GM21381 (cell line): Measurements from ENCODE around the gene WRAP53.

ENCODE experiments used
- ATAC-seq: cut with Tn5 transposase; IDR thresholded peaks from one replicate; pipeline ENCODE4 v1.9.1; 2021; ENCODE audit warnings: mild to moderate bottlenecking, moderate library complexity; ENCODE audit not compliant: unreplicated experiment

Gene WRAP53

DNA sequence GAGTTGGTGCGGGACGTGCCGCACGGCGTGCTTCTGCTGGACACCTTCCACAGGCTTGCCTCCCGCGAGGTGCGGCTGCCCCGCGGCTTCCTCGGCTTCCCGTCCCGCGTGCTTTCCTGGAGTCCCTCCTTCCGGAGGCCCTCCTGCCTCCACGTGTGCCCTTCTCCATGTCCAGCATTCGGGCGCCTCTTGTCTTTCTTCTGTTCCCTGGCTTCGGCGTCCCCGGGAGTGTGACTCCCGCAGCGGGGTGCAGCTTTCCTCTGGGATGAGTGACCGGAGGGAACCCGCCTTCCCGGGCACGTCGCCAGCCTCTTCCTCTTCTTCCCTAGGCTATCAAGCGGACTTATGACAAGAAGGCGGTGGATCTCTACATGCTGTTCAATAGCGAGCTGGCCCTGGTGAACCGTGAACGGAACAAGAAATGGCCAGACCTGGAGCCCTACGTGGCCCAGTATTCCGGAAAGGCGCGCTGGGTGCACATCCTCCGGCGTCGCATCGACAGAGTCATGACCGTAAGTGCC lies 52.3 kb downstream of the WRAP53 start:
- no peak for ATAC-seq

DNA sequence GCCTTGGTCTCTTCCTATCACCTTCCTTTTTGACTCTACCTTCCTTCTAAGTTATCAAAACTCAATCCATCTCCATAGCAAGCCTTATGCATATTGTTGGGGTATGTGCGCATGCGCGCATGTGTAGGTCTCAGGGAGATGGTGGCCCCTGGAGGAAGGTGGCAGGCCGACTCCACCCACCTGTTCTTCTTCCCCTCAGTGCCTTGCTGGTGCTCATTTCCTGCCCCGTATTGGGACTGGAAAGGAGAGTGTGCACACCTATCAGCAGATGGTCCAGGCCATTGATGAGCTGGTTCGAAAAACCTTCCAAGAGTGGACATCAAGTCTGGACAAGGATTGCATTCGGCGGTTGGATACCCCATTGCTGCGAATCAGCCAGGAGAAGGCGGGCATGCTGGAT lies 54.5 kb downstream of the WRAP53 start:
- no peak for ATAC-seq

DNA sequence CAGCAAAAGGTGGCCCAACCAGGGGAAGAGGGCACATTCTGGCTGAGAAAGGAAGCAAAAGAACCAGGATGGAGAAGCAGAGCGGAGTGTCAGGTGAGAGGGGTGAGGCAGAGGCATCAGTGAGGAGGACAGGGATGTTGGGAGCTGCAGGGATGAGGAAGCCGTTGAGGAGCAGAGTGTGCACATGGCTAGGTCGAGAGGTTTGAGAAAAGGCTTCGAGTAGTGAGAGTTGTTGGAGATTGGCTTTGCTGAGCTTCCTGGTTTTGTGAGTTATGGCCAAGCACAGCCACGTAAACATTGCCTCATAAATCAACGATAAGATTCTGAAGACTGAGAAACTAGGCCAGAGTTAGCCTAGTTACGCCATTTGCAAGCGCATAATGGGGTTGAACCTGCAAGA lies 56.1 kb downstream of the WRAP53 start:
- ATAC-seq = no peak

DNA sequence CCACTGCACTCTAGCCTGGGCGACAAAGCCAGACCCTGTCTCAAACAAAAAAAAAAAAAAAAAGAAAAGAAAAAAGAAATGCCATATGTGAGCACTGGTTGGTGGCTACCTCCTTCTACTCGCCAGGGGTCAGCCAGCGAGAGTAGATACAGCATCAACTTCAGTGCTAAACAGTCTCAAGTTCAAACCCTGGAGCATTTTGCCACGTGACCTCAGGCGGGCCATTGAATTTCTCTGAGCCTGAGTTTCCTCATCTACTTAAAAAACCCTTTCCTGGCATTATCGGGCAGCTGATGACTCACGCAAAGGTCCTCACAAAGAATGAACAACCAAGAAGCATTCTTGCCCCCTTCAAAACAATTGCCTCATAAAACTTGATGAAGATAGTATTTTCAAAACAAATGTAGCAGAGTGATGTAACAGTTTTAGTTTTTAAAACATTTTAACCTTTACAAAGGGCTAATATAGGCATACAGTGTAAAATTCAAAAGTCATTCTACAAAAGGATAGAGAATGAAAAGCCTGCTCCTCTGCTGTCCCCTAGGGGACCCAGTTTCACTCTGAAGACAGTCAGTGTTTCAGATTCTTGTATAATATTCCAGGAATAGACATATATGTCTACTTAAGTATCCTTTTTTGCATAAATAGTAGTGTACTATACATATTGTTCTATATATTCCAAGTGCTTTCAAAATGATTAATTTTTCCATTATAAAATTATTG lies 57.6 kb downstream of the WRAP53 start:
- ATAC-seq = no peak

DNA sequence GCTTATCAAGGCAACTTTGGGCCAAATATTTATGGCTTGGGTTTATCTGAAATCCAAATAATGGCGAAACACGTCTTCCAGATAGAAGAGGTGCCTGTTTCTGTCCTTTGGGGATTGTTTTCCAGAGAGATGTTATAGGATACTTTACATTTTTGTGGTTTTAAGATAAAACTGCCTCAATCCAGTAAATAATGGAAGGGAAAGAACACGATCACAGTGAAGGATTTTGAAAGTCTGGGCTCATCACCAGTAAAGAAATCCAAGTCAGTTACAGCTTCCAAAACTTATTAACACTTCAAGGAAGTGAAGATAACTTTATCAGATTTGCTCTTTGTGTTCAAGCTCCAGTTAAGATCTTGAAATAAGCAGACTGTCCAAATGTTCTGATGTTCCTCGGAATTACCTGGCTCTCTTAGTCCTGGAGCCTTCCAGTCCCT lies 59.4 kb downstream of the WRAP53 start:
- ATAC-seq = no peak

DNA sequence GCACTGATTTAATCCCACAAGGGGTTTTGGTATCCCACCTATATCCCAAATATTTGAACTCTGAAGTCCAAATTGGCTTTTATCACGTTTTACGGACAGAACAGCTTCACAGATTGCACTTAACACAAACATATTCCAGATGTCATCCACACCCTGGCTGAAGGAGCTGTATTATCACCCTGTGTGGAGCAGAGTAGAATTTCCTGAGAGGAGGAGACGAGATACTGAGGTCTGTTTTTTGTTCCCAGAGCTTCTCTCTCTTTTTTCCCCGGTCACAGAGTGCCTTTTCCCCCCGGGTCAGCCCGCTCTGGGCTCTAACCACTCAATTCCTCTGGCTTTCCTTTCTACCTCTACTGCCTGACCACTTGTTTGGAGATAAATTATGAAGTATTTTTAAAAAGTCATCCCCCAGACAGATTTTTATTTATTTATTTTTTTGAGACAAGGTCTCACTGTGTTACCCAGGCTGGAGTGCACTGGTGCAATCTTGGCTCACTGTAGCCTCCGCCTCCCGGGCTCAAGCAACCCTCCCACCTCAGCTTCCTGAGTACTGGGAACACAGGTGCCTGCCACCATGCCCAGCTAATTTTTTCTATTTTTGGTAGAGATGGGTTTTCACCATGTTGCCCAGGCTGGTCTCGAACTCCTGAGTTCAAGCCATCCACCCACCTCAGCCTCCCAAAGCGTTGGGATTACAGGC lies 59.9 kb downstream of the WRAP53 start:
- ATAC-seq = no peak

DNA sequence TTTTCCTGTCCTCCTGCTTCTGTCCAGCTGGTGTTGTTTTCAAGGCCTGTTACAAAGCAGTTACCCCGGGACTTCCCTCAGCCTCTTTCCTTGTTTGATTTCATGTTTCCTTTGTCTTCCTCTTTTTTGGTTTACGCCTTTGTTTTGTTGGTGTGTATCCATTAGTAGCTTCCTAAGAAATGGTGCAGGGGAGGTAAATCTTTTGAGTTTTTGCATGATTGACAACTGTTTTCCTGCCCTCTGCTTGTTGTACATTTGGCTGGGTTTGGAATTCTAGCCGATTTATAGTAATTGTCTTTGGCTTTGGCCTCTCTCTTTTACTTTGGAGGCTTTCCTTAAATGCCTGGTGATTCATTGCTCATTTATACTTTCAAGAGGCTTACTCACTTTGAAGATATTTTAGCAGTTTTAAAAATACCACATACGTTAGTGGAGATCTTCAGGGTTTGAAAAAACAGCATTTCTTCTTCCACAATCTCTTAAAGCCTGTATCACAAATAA lies 62.1 kb downstream of the WRAP53 start:
- ATAC-seq = no peak
